Ascending aorta (tissue), 2 donors: Measurements from ENCODE around the gene ARFRP1. TPM values are rescaled to one million over a fixed set of nuclear protein-coding genes. Genes with fewer than 3 reads are reported as not detected.

Source experiments
- DNase-seq, 2 donors: peaks; one replicate each; pipeline ENCODE4 v3.0.0-alpha.2; 2019; ENCODE audit warnings: low spot score in 2 of 2
- H3K27ac ChIP-seq, 2 donors: fragments of 200-600 bp; sonication (generic); one replicate each; pipeline ENCODE4 v1.5.1; 2016 to 2017; ENCODE audit warnings: mild to moderate bottlenecking in 1 of 2
- H3K27me3 ChIP-seq: fragments of 200-600 bp; sonication (generic); one replicate; pipeline ENCODE4 v1.5.1; 2017
- H3K36me3 ChIP-seq, 2 donors: fragments of 200-600 bp; sonication (generic); one replicate each; pipeline ENCODE4 v1.5.1; 2016
- H3K4me1 ChIP-seq, 2 donors: fragments of 200-600 bp; sonication (generic); one replicate each; pipeline ENCODE4 v1.5.1; 2016 to 2017; ENCODE audit warnings: mild to moderate bottlenecking in 1 of 2
- H3K4me3 ChIP-seq, 2 donors: fragments of 200-600 bp; sonication (generic); one replicate each; pipeline ENCODE4 v1.5.1; 2016 to 2017; ENCODE audit warnings: mild to moderate bottlenecking in 1 of 2
- H3K9me3 ChIP-seq, 2 donors: fragments of 200-600 bp; sonication (generic); one replicate each; pipeline ENCODE4 v1.5.1; 2016
- intact Hi-C: fragments of 100-400 bp; cut with DNase I; formaldehyde crosslinking; loops from one replicate; pipeline ENCODE4 v1.15.1; 2023
- total RNA-seq: library from RNA; depleted of rRNA; stranded (reverse); fragments of >200 nt; gene quantifications from one replicate; pipeline ENCODE4 v1.1.0, GENCODE V29; 2016
- TF ChIP-seq, protein P1 (sequence below), 3 experiments: fragments of 200-600 bp in 2 of 3; fragments of 450-650 bp in 1 of 3; sonication (generic) in 2 of 3; IDR thresholded peaks; one replicate each; pipeline ENCODE4 v1.5.1; 2016 to 2019; ENCODE audit warnings: antibody characterized with exemption in 3 of 3, mild to moderate bottlenecking in 1 of 3, moderate library complexity in 1 of 3

ARFRP1 gene
- total RNA-seq, 1 donor from 2014 or later, result 50.8 TPM

DNA sequence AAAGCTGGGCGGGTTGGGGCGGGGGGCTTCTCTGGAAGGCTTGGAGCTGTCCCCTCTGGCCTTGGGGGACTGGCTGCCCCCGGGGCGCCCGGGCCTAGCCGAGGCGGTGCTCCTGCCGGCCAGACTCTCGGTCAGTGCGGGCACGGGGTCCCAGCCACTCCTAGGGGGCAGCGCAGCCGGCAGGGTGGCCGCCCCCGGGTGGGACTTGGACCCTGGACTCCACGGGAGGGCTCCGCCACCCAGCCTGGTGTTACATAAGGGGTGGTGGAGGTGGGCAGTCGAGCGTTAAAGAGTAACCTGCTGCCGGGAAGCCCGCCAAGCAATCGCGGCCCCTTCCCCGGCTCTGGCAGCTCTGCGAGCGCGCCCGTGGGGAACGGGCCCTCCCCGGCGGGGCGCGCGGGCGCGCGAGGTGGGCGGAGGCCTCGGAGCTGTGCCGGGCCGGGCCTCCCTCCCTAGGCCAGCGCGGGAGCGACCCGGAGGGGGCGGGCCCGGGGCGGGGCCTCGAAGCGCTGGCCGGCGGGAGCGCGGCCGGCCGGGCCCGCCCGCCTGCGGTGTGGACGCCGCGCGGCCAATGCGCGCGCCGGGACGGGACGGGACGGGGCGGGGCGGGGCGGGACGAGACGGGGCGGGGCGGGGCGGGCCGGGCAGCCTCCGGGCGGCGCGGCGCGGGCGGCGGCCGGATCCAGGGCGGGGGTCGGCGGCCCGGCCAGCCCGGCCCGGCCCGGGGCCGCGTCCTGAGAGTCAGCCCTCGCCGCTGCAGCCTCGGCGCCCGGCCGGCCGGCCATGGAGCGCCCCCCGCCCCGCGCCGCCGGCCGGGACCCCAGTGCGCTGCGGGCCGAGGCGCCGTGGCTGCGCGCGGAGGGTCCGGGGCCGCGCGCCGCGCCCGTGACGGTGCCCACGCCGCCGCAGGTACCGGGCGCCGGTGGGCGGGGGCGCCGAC is 31.6 kb upstream of the ARFRP1 start, which contains the start of gene SLC2A4RG:
Gene SLC2A4RG (plus strand): TSS at position 647 of the 940 bp plus-strand sequence. CDS start 137 bp downstream, at position 784.
- peaks cover 17 to 21% of the 10 kb centered on the region in 2 donors for H3K4me1 ChIP-seq

GRCh38 chr20:63738687-63739129 is 30.9 kb upstream of the ARFRP1 start:
- no peaks in the 10 kb centered on the region for H3K9me3 ChIP-seq
- intact Hi-C loops, result loop anchor here (1.0 to 5.0 kb wide), 4 partner anchors 30 to 217 kb away; partner anchors contain the start of genes GMEB2, RTEL1 and ZGPAT
- peaks cover 17 to 21% of the 10 kb centered on the region in 2 donors for H3K4me1 ChIP-seq
- H3K36me3 ChIP-seq, result peaks cover 41 to 48% of the 10 kb centered on the region in 2 donors
- peak in 1 of 2 donors; percentile 82 for DNase-seq
- TF ChIP-seq, protein P1, sequence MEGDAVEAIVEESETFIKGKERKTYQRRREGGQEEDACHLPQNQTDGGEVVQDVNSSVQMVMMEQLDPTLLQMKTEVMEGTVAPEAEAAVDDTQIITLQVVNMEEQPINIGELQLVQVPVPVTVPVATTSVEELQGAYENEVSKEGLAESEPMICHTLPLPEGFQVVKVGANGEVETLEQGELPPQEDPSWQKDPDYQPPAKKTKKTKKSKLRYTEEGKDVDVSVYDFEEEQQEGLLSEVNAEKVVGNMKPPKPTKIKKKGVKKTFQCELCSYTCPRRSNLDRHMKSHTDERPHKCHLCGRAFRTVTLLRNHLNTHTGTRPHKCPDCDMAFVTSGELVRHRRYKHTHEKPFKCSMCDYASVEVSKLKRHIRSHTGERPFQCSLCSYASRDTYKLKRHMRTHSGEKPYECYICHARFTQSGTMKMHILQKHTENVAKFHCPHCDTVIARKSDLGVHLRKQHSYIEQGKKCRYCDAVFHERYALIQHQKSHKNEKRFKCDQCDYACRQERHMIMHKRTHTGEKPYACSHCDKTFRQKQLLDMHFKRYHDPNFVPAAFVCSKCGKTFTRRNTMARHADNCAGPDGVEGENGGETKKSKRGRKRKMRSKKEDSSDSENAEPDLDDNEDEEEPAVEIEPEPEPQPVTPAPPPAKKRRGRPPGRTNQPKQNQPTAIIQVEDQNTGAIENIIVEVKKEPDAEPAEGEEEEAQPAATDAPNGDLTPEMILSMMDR (IDR thresholded peaks at IDR 0.05), result no peak
- peak overlapping the region; percentile 68 to 93 for H3K4me3 ChIP-seq
- H3K27me3 ChIP-seq, result no peaks in the 10 kb centered on the region
- peak overlapping the region; percentile 85 to 96 for H3K27ac ChIP-seq

More for the DNA sequence above, 31.6 kb upstream of the ARFRP1 start, which contains the start of gene SLC2A4RG:
- Histone ChIP-seq H3K27me3 (no peaks in the 10 kb centered on the region), H3K27ac (peak within 1 kb of the TSS; percentile 87 to 96), H3K36me3 (peaks cover 34 to 46% of the 10 kb centered on the region in 2 donors), H3K4me3 (peak within 1 kb of the TSS; percentile 85 to 93), H3K9me3 (no peaks in the 10 kb centered on the region)
- peak in 1 of 2 donors; percentile 86 for DNase-seq
- TF ChIP-seq, protein P1 (IDR thresholded peaks at IDR 0.05), result no peak
- intact Hi-C loops, result loop anchor here (1.0 to 5.0 kb wide), 7 partner anchors 31 to 219 kb away; partner anchors contain the start of genes GMEB2, PPDPF, RTEL1 and ZBTB46

DNA sequence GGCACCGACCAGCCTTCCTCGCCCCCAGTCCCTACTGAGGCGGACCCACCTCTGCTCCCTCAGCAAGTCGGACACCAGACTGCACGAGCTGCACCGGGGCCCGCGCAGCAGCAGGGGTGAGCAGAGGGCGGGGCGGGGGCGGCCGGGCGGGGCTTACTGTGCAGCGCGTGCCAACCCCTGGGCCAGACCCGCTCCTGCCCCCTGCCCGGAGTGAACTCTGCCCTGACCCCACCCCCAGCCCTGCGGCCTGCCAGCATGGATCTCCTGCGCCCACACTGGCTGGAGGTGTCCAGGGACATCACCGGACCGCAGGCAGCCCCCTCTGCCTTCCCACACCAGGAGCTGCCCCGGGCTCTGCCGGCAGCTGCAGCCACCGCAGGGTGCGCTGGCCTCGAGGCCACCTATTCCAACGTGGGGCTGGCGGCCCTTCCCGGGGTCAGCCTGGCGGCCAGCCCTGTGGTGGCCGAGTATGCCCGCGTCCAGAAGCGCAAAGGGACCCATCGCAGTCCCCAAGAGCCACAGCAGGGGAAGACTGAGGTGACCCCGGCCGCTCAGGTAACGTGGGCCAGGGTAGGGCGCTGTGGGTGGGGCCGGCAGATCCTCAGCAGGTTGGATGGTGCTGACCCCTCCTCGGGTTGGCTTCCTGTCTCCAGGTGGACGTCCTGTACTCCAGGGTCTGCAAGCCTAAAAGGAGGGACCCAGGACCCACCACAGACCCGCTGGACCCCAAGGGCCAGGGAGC is 30.3 kb upstream of the ARFRP1 start:
- TF ChIP-seq, protein P1 (IDR thresholded peaks at IDR 0.05), result no peak
- peak overlapping the region; percentile 85 to 96 for H3K27ac ChIP-seq
- peaks cover 42 to 48% of the 10 kb centered on the region in 2 donors for H3K36me3 ChIP-seq
- DNase-seq, result peak in 1 of 2 donors; percentile 65
- no peaks in the 10 kb centered on the region for H3K27me3 ChIP-seq
- intact Hi-C loops, result loop anchor here (2.0 to 5.0 kb wide), 3 partner anchors 29 to 111 kb away; partner anchors contain the start of genes GMEB2, RTEL1 and ZGPAT
- no peaks in the 10 kb centered on the region for H3K9me3 ChIP-seq
- peak overlapping the region in 1 of 2 donors; percentile 93 for H3K4me3 ChIP-seq
- peaks cover 17 to 21% of the 10 kb centered on the region in 2 donors for H3K4me1 ChIP-seq

DNA sequence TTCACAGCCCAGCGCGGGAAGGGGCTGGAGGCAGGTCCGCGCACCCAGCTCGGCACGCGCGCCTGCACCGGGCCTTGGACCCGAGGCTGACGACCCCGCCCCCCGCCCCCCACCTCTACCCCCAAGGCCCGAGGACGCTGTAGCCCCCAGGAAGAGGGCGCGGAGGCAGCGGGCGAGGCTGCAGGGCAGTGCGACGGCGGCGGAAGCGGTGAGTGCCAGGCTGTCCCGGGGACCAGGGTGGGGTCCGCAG is 29.8 kb upstream of the ARFRP1 start:
- Histone ChIP-seq H3K4me1 (peaks cover 17 to 21% of the 10 kb centered on the region in 2 donors), H3K27me3 (no peaks in the 10 kb centered on the region), H3K4me3 (peak overlapping the region in 1 of 2 donors; percentile 93), H3K9me3 (no peaks in the 10 kb centered on the region), H3K27ac (no peak overlapping the region), H3K36me3 (peaks cover 37 to 44% of the 10 kb centered on the region in 2 donors)
- peak in 1 of 2 donors; percentile 62 for DNase-seq
- intact Hi-C loops, result loop anchor here (5.0 kb wide), 2 partner anchors 80 to 110 kb away; partner anchors contain the start of genes GMEB2 and RTEL1
- TF ChIP-seq, protein P1 (IDR thresholded peaks at IDR 0.05), result no peak
